B cell (primary cell): Measurements from ENCODE around the gene FRYL. TPM values are rescaled to one million over a fixed set of nuclear protein-coding genes. Genes with fewer than 3 reads are reported as not detected.

ENCODE experiments used
- ATAC-seq: fragments of 200-7000 bp; cut with Tn5 transposase; one replicate; pipeline ENCODE4 v1.10.0; 2021; ENCODE audit warnings: low read depth, mild to moderate bottlenecking, moderate number of reproducible peaks, moderate library complexity
- CTCF ChIA-PET: fragments of 350-600 bp; sonication (Branson Sonifier 250); formaldehyde crosslinking; loops from one replicate; lab custom pipeline; 2021; ENCODE audit warnings: antibody characterized with exemption, inconsistent platforms; lab: Charles Lee
- POLR2A ChIA-PET: fragments of 350-600 bp; sonication (Branson Sonifier 250); formaldehyde crosslinking; loops from one replicate; lab custom pipeline; 2021; ENCODE audit warnings: antibody characterized with exemption; lab: Charles Lee
- DNase-seq: peaks from one replicate; pipeline ENCODE4 v3.0.0; 2013
- H2AFZ ChIP-seq: 2 replicates; pipeline ENCODE4 v1.6.1; 2012; ENCODE audit warnings: mild to moderate bottlenecking, low read depth, low read length; ENCODE audit not compliant: insufficient read depth, poor library complexity, severe bottlenecking
- H3K27ac ChIP-seq, 2 donors: 1 replicate in 1 of 2; 2 replicates in 1 of 2; pipeline ENCODE4 v1.5.1; 2012 to 2013; ENCODE audit warnings: low read length in 2 of 2, mild to moderate bottlenecking in 2 of 2, moderate library complexity in 1 of 2
- H3K27me3 ChIP-seq, 4 experiments: fragments of 200-600 bp in 1 of 4; sonication (generic) in 1 of 4; replicated peaks in 1 of 4; 1 replicate in 2 of 4; 2 replicates in 2 of 4; pipeline versions ENCODE4 v1.6.1 to v1.7.0; 2013 to 2016; ENCODE audit warnings: low read length in 3 of 4, mild to moderate bottlenecking in 2 of 4, mixed read lengths in 1 of 4, moderate library complexity in 1 of 4; ENCODE audit not compliant: insufficient read depth in 4 of 4, control insufficient read depth in 3 of 4; ENCODE audit errors: control extremely low read depth in 1 of 4
- H3K36me3 ChIP-seq, 2 experiments: replicated peaks in 1 of 2; 1 replicate in 1 of 2; 2 replicates in 1 of 2; pipeline versions ENCODE4 v1.6.1 to v1.7.1; 2013; ENCODE audit warnings: low read length in 1 of 2; ENCODE audit not compliant: insufficient read depth in 2 of 2, control insufficient read depth in 1 of 2; ENCODE audit errors: control extremely low read depth in 1 of 2, extremely low read depth in 1 of 2
- H3K4me1 ChIP-seq, 2 donors: fragments of 200-600 bp in 1 of 2; sonication (generic) in 1 of 2; 1 replicate in 1 of 2; 2 replicates in 1 of 2; pipeline versions ENCODE4 v1.5.1 to v1.6.1; 2013 to 2017; ENCODE audit warnings: low read length in 2 of 2; ENCODE audit not compliant: control insufficient read depth in 2 of 2, insufficient read depth in 2 of 2
- H3K4me2 ChIP-seq: replicated peaks from 2 replicates; pipeline ENCODE3; 2012; ENCODE audit warnings: mild to moderate bottlenecking, low read depth, low read length; ENCODE audit not compliant: poor library complexity, severe bottlenecking
- H3K4me3 ChIP-seq, 5 experiments: fragments of 200-600 bp in 1 of 5; sonication (generic) in 1 of 5; 1 replicate in 3 of 5; 2 replicates in 2 of 5; pipeline versions ENCODE4 v1.5.1 to v1.7.0; 2011 to 2016; ENCODE audit warnings: low read length in 4 of 5, mild to moderate bottlenecking in 4 of 5, low read depth in 2 of 5, control low read depth in 1 of 5, moderate library complexity in 1 of 5; ENCODE audit not compliant: insufficient read depth in 1 of 5; ENCODE audit errors: control extremely low read depth in 1 of 5, extremely low read depth in 1 of 5
- H3K79me2 ChIP-seq: fragments of 200-600 bp; sonication (generic); one replicate; pipeline ENCODE4 v1.6.0; 2016; ENCODE audit warnings: low read length; ENCODE audit not compliant: control insufficient read depth, insufficient read depth
- H3K9ac ChIP-seq: fragments of 200-600 bp; sonication (generic); 2 replicates; pipeline ENCODE4 v1.6.1; 2017; ENCODE audit warnings: mild to moderate bottlenecking, low read length, moderate library complexity
- H3K9me3 ChIP-seq, 3 donors: one replicate each; pipeline versions ENCODE4 v1.6.1 to v1.7.1; 2013; ENCODE audit warnings: low read length in 2 of 3; ENCODE audit not compliant: control insufficient read depth in 2 of 3, insufficient read depth in 1 of 3; ENCODE audit errors: control extremely low read depth in 1 of 3
- H4K20me1 ChIP-seq: 2 replicates; pipeline ENCODE4 v1.6.0; 2012; ENCODE audit warnings: mild to moderate bottlenecking, low read length; ENCODE audit not compliant: insufficient read depth, control insufficient read depth, poor library complexity, severe bottlenecking
- H3K27ac Mint-ChIP-seq: one replicate; pipeline ENCODE4 v1.8.0; 2021; ENCODE audit warnings: mixed read lengths
- H3K27me3 Mint-ChIP-seq: one replicate; pipeline ENCODE4 v1.8.0; 2021; ENCODE audit warnings: mixed read lengths
- H3K4me1 Mint-ChIP-seq: one replicate; pipeline ENCODE4 v1.8.0; 2021; ENCODE audit warnings: mixed read lengths
- H3K4me3 Mint-ChIP-seq: one replicate; pipeline ENCODE4 v1.8.0; 2021; ENCODE audit warnings: mixed read lengths
- H3K9me3 Mint-ChIP-seq: one replicate; pipeline ENCODE4 v1.8.0; 2022; ENCODE audit warnings: mixed read lengths; ENCODE audit not compliant: insufficient read depth
- EZH2 ChIP-seq: IDR thresholded peaks from 2 replicates; pipeline ENCODE4 v1.6.1; 2012; ENCODE audit warnings: borderline replicate concordance, low read depth, mild to moderate bottlenecking, moderate library complexity, low read length; ENCODE audit not compliant: insufficient read depth, poor library complexity, severe bottlenecking
- WGBS: methylation state at CpG from one replicate; pipeline ENCODE4 v1.1.5; 2013; ENCODE audit warnings: missing lambda C conversion rate; ENCODE audit not compliant: insufficient coverage; 5-methylcytosine and 5-hydroxymethylcytosine counted together
- intact Hi-C: fragments of 100-400 bp; cut with micrococcal nuclease; formaldehyde crosslinking; loops from one replicate; pipeline ENCODE4 v1.10.0; 2022
- polyA plus RNA-seq: library from polyadenylated mRNA; depleted of rRNA; stranded (reverse); fragments of >200 nt; gene quantifications from 2 replicates; pipeline ENCODE4 v1.2.3, GENCODE V29; 2012
- total RNA-seq, 2 donors: library from RNA; stranded (reverse); fragments of 120-200 nt in 1 of 2; gene quantifications; 1 replicate in 1 of 2; 2 replicates in 1 of 2; pipeline versions ENCODE4 v1.2.3 to v1.2.4, GENCODE V29; 2013 to 2022
- TF ChIP-seq, protein P1 (sequence below): fragments of 200-600 bp; IDR thresholded peaks from one replicate; pipeline ENCODE4 v1.8.0; 2022; ENCODE audit warnings: antibody characterized with exemption, mild to moderate bottlenecking

FRYL gene
- total and polyA plus RNA-seq, 2 donors (not counting 1 experiment from before 2014, with no cell fraction given), result 15.5 to 138 TPM

DNA sequence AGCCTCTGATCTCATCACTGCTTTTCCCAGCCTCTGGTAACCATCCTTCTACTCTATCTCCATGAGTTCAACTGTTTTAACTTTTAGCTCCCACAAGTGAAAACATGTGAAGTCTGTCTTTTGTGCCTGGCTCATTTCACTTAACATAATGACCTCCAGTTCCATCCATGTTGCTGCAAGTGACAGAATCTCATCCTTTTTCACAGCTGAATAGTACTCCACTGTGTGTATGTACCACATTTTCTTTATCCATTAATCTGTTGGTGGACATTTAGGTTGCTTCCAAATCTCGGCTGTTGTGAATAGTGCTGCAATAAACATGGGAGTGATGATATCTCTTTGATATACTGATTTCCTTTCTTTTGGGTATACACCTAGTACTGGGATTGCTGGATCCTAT is 109.5 kb downstream of the FRYL start:
- no peak overlapping the region for H2AFZ ChIP-seq
- H3K27me3 Mint-ChIP-seq, result no peaks in the 10 kb centered on the region
- no peaks in the 10 kb centered on the region for H3K9me3 ChIP-seq
- H3K9ac ChIP-seq, result no peak overlapping the region
- POLR2A ChIA-PET, result no interaction called here
- no peak overlapping the region for H3K27ac Mint-ChIP-seq
- intact Hi-C loops, result no loop called here
- DNase-seq (no peak), ATAC-seq (no peak)
- H3K4me3 Mint-ChIP-seq, result no peak overlapping the region
- peaks cover 22% of the 10 kb centered on the region for H3K4me1 Mint-ChIP-seq
- peaks cover 20% of the 10 kb centered on the region for H4K20me1 ChIP-seq
- H3K27me3 ChIP-seq, result no peaks in the 10 kb centered on the region
- no peak overlapping the region for H3K4me3 ChIP-seq
- WGBS, result no CpG with 5 or more reads among the region's 1 CpG
- H3K4me2 ChIP-seq, result no peak overlapping the region
- peaks cover 0 to 4% of the 10 kb centered on the region in 2 donors for H3K4me1 ChIP-seq
- peaks cover 4% of the 10 kb centered on the region for H3K9me3 Mint-ChIP-seq
- no peak for TF ChIP-seq EZH2
- H3K27ac ChIP-seq, result no peak overlapping the region
- CTCF ChIA-PET, result no interaction called here
- H3K36me3 ChIP-seq, result no peaks in the 10 kb centered on the region
- H3K79me2 ChIP-seq, result peaks cover 46% of the 10 kb centered on the region

DNA sequence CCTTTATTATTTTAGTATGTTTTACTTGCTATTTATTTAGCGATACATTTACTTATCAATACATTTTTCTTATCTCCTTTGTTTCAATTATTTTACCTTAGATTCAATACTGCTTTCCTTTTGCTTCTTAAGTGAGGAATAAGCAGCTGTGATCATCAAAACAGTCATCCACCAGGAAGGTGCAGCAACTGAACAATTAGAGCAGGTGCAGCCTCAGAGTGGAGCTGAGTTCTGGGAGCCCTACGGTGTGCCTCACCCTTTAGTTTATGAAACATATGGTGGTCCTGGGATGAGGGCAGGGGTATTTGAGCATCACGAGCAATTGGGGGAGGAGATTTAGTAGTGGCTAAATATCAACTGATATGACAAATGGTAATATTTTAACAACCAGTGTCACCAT is 111.0 kb downstream of the FRYL start:
- no peak for DNase-seq
- POLR2A ChIA-PET, result no interaction called here
- H3K4me2 ChIP-seq, result no peak overlapping the region
- CTCF ChIA-PET, result no interaction called here
- Mint-ChIP-seq H3K27ac (no peak overlapping the region), H3K4me1 (peaks cover 23% of the 10 kb centered on the region), H3K9me3 (peaks cover 4% of the 10 kb centered on the region), H3K4me3 (no peak overlapping the region), H3K27me3 (no peaks in the 10 kb centered on the region)
- TF ChIP-seq, protein P1, sequence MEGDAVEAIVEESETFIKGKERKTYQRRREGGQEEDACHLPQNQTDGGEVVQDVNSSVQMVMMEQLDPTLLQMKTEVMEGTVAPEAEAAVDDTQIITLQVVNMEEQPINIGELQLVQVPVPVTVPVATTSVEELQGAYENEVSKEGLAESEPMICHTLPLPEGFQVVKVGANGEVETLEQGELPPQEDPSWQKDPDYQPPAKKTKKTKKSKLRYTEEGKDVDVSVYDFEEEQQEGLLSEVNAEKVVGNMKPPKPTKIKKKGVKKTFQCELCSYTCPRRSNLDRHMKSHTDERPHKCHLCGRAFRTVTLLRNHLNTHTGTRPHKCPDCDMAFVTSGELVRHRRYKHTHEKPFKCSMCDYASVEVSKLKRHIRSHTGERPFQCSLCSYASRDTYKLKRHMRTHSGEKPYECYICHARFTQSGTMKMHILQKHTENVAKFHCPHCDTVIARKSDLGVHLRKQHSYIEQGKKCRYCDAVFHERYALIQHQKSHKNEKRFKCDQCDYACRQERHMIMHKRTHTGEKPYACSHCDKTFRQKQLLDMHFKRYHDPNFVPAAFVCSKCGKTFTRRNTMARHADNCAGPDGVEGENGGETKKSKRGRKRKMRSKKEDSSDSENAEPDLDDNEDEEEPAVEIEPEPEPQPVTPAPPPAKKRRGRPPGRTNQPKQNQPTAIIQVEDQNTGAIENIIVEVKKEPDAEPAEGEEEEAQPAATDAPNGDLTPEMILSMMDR, result no peak
- no peak for TF ChIP-seq EZH2
- H3K4me1 ChIP-seq, result peaks cover 0 to 4% of the 10 kb centered on the region in 2 donors
- intact Hi-C loops, result no loop called here
- no peak for ATAC-seq
- no CpG with 5 or more reads among the region's 3 CpGs for WGBS
- H3K9ac ChIP-seq, result no peak overlapping the region
- no peak overlapping the region for H3K4me3 ChIP-seq
- peaks cover 56% of the 10 kb centered on the region for H3K79me2 ChIP-seq
- H3K9me3 ChIP-seq, result no peaks in the 10 kb centered on the region
- H3K36me3 ChIP-seq, result no peaks in the 10 kb centered on the region
- H4K20me1 ChIP-seq, result peaks cover 20% of the 10 kb centered on the region
- no peak overlapping the region for H2AFZ ChIP-seq
- H3K27me3 ChIP-seq, result no peaks in the 10 kb centered on the region
- no peak overlapping the region for H3K27ac ChIP-seq
